AG10803 (cell line): ENCODE measurements around the gene EHBP1.

Experiments used
- DNase-seq: peaks from one replicate; pipeline ENCODE4 v3.0.0; 2010; ENCODE audit warnings: low read depth
- H3K4me3 ChIP-seq: 2 replicates; pipeline ENCODE4 v1.5.1; 2011; ENCODE audit warnings: mild to moderate bottlenecking, low read length, control low read depth
- TF ChIP-seq, protein P1 (sequence below): conservative IDR thresholded peaks from 2 replicates; pipeline ENCODE4 v1.5.1; 2011; ENCODE audit warnings: mild to moderate bottlenecking, low read length, control low read depth, inconsistent platforms

EHBP1 gene

GRCh38 chr2:63023444-63023843 is 317.9 kb downstream of the EHBP1 start:
- no peak overlapping the region for H3K4me3 ChIP-seq
- TF ChIP-seq, protein P1, sequence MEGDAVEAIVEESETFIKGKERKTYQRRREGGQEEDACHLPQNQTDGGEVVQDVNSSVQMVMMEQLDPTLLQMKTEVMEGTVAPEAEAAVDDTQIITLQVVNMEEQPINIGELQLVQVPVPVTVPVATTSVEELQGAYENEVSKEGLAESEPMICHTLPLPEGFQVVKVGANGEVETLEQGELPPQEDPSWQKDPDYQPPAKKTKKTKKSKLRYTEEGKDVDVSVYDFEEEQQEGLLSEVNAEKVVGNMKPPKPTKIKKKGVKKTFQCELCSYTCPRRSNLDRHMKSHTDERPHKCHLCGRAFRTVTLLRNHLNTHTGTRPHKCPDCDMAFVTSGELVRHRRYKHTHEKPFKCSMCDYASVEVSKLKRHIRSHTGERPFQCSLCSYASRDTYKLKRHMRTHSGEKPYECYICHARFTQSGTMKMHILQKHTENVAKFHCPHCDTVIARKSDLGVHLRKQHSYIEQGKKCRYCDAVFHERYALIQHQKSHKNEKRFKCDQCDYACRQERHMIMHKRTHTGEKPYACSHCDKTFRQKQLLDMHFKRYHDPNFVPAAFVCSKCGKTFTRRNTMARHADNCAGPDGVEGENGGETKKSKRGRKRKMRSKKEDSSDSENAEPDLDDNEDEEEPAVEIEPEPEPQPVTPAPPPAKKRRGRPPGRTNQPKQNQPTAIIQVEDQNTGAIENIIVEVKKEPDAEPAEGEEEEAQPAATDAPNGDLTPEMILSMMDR: peak; percentile 39
- no peak for DNase-seq

DNA sequence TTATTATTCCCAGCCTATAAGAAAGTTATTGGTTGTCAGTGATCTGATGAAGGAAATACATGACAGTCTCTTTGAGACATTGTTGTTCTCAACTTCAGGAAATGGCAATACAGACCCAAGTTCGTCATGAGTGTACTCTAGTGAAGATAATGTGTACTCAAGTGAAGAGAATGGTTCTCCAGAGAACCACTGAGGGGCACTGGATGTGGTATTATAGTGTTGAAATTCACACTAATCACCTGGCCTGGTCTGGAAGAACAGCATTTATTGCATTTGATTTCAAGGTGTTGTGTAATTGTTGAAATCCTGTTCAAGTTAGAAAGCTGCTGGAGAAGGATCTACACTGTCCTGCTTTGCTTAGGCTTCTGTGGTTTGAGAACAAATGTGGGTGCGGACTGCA is 321.7 kb downstream of the EHBP1 start:
- H3K4me3 ChIP-seq: no peak overlapping the region
- TF ChIP-seq, protein P1: no peak
- no peak for DNase-seq

DNA sequence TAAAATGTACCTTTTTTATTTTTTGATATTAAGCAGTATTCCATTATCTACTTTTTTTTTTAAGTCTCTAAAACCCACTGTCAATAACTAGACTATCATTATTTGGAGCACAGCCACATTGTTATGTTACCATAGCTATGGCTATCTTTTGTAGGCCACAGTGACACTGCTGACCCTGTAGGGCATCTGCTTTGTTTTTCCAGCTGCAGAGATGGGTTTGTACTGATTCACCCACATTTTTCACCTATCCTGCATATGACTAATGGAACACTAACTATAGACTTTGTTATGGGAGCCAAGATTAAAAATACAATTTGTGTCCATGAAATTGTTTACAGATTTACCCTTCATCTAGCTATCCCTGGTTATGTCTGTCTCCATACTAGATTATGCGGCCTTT is 323.5 kb downstream of the EHBP1 start:
- H3K4me3 ChIP-seq: no peak overlapping the region
- TF ChIP-seq, protein P1: no peak
- no peak for DNase-seq

DNA sequence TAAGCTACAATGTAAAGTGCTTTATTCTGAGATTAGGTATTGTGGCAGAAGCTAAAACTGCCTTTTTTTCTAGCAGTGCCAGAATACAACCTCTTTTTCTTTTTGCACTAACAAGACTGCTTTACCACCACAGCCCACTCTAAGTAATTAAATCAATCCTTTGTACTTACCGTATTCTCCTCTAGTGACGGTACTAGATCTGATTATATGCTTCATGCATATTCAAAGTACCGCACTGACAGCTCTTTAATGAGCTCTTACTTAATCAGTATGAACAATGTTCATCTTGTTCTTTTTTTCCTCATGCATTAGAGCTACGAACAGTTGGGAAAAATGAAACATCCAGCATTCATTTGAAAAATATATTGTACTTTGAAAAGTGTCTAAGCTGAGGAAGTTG is 329.0 kb downstream of the EHBP1 start:
- TF ChIP-seq, protein P1: no peak
- no peak for DNase-seq
- no peak overlapping the region for H3K4me3 ChIP-seq

- TF ChIP-seq, protein P1: no peak
Measured at GRCh38 chr2:63035169-63035568, 329.7 kb downstream of the EHBP1 start.

GRCh38 chr2:63035660-63036059 is 330.1 kb downstream of the EHBP1 start:
- no peak for DNase-seq
- no peak overlapping the region for H3K4me3 ChIP-seq
- TF ChIP-seq, protein P1: no peak

More at GRCh38 chr2:63035169-63035568, 329.7 kb downstream of the EHBP1 start:
- H3K4me3 ChIP-seq: no peak overlapping the region
- DNase-seq: no peak

DNA sequence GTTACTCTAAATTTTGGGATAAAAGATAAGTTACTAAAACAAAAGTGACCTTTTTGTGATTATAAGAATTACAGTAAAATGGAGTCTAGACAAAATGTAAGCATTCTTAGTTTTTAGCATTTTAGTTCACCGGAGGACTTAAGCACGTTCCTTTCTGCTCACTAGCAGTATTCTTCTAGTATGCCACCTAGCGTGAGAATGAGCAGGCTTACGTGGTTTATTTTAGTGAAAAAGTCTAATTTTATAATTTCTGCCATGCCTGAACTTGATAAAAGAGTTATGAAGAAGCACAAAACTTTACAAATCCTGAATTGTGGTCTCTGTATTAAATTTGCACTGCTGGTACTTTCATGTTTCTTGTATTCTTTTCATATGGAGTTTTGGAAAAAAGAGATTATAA is 332.5 kb downstream of the EHBP1 start:
- DNase-seq: no peak
- TF ChIP-seq, protein P1: no peak
- H3K4me3 ChIP-seq: no peak overlapping the region
